Right lobe of liver (tissue), 6 donors: ENCODE results near the gene CRIP1. TPM values are rescaled to one million over a fixed set of nuclear protein-coding genes. Genes with fewer than 3 reads are reported as not detected.

ENCODE experiments used
- ATAC-seq, 4 donors: fragments of 200-7000 bp; cut with Tn5 transposase; one replicate each; pipeline ENCODE4 v1.9.1; 2020; ENCODE audit warnings: mild to moderate bottlenecking in 4 of 4, moderate library complexity in 4 of 4
- DNase-seq, 3 donors: peaks; one replicate each; pipeline ENCODE4 v3.0.0-alpha.2; 2020
- H3K27ac ChIP-seq, 3 donors: fragments of 200-600 bp; one replicate each; pipeline ENCODE4 v1.8.0; 2022
- H3K27me3 ChIP-seq, 2 donors: fragments of 200-600 bp; one replicate each; pipeline ENCODE4 v1.8.0; 2022
- H3K36me3 ChIP-seq, 4 donors: fragments of 200-600 bp; sonication (generic) in 1 of 4; one replicate each; pipeline versions ENCODE4 v1.5.1 to v1.8.0; 2017 to 2022; ENCODE audit warnings: control low read depth in 1 of 4
- H3K4me1 ChIP-seq, 4 donors: fragments of 200-600 bp; sonication (generic) in 1 of 4; one replicate each; pipeline versions ENCODE4 v1.5.1 to v1.8.0; 2017 to 2022; ENCODE audit warnings: control low read depth in 1 of 4
- H3K4me3 ChIP-seq, 3 donors: fragments of 200-600 bp; one replicate each; pipeline ENCODE4 v1.8.0; 2022
- H3K9me3 ChIP-seq, 4 donors: fragments of 200-600 bp; sonication (generic) in 1 of 4; one replicate each; pipeline versions ENCODE4 v1.5.1 to v1.8.0; 2017 to 2022; ENCODE audit warnings: control low read depth in 1 of 4
- CTCF ChIP-seq, 4 donors: fragments of 200-600 bp in 3 of 4; fragments of 450-650 bp in 1 of 4; IDR thresholded peaks; one replicate each; pipeline versions ENCODE4 v1.5.1 to v1.8.0; 2016 to 2022; ENCODE audit warnings: antibody characterized with exemption in 4 of 4, mild to moderate bottlenecking in 2 of 4
- POLR2A ChIP-seq: fragments of 450-650 bp; IDR thresholded peaks from one replicate; pipeline ENCODE4 v1.6.1; 2017; ENCODE audit warnings: antibody characterized with exemption, mild to moderate bottlenecking
- WGBS: methylation state at CpG from one replicate; pipeline ENCODE4 v1.1.6; 2018; ENCODE audit warnings: low coverage, low lambda C conversion rate; ENCODE audit not compliant: insufficient coverage; ENCODE audit errors: missing lambda C conversion rate; 5-methylcytosine and 5-hydroxymethylcytosine counted together
- intact Hi-C, 2 donors: fragments of 100-400 bp; cut with DNase I; formaldehyde crosslinking; loops; one replicate each; pipeline versions ENCODE4 v1.11.2 to v1.14.1; 2022
- total RNA-seq, 6 experiments: library from RNA; depleted of rRNA in 2 of 6; stranded (reverse); fragments of >200 nt in 2 of 6; fragmentation: NEBNext Ultra II Directional in 3 of 6; extraction: Animal tissue kit (Norgen Biotek cat#: 25700) in 3 of 6; gene quantifications; one replicate each; pipeline versions ENCODE4 v1.1.0 to v1.2.4, GENCODE V29; 2016 to 2023
- donor health status: DM: no; HTN: yes; CAD: no.
- donor health status: DM: no; HTN: no; CAD: no.
- donor health status: DM: no; HTN: no; CAD: no.
- donor health status: DM: no; HTN: yes; CAD: no.
- donor health status: DM: no; HTN: yes; CAD: no.

Gene CRIP1
- total RNA-seq, 6 experiments from 2014 or later, result 0.79 to 5.4 (median 2.7) TPM

- H3K27ac ChIP-seq, result no peak overlapping the region
- 60% methylated on average over 1 of the region's 20 CpGs for WGBS
- peaks cover 0 to 15% (median 0%) of the 10 kb centered on the region in 4 donors for H3K4me1 ChIP-seq
- ATAC-seq (no peak), DNase-seq (no peak)
- no peaks in the 10 kb centered on the region for H3K9me3 ChIP-seq
- intact Hi-C loops, result no loop called here
- H3K4me3 ChIP-seq, result no peak overlapping the region
- TF ChIP-seq CTCF (IDR thresholded peaks at IDR 0.05), result no peak
- no peak for TF ChIP-seq POLR2A
- H3K27me3 ChIP-seq, result no peaks in the 10 kb centered on the region
- H3K36me3 ChIP-seq, result peaks cover 0 to 24% (median 5%) of the 10 kb centered on the region in 4 donors
Observed at GRCh38 chr14:105465209-105466031, 21.3 kb upstream of the CRIP1 start.

GRCh38 chr14:105466531-105467248 is 20.0 kb upstream of the CRIP1 start:
- no peaks in the 10 kb centered on the region for H3K9me3 ChIP-seq
- TF ChIP-seq POLR2A (no peak), CTCF (IDR thresholded peaks at IDR 0.05) (no peak)
- H3K4me1 ChIP-seq, result peaks cover 0 to 15% (median 0%) of the 10 kb centered on the region in 4 donors
- H3K27ac ChIP-seq, result no peak overlapping the region
- peaks cover 0 to 24% (median 2%) of the 10 kb centered on the region in 4 donors for H3K36me3 ChIP-seq
- H3K27me3 ChIP-seq, result no peaks in the 10 kb centered on the region
- no peak overlapping the region for H3K4me3 ChIP-seq
- intact Hi-C loops, result no loop called here
- ATAC-seq (no peak), DNase-seq (no peak)
- 91% methylated on average over 18 of the region's 53 CpGs for WGBS

GRCh38 chr14:105467249-105467941 is 19.3 kb upstream of the CRIP1 start:
- Histone ChIP-seq H3K4me1 (peaks cover 0 to 15% (median under 1%) of the 10 kb centered on the region in 4 donors), H3K36me3 (peaks cover 0 to 24% (median 2%) of the 10 kb centered on the region in 4 donors), H3K27me3 (no peaks in the 10 kb centered on the region), H3K9me3 (no peaks in the 10 kb centered on the region), H3K27ac (no peak overlapping the region), H3K4me3 (no peak overlapping the region)
- ATAC-seq, result no peak
- WGBS, result 97% methylated on average over 8 of the region's 20 CpGs
- TF ChIP-seq POLR2A (no peak), CTCF (IDR thresholded peaks at IDR 0.05) (no peak)
- no peak for DNase-seq
- intact Hi-C loops, result no loop called here

- Histone ChIP-seq H3K4me3 (no peak overlapping the region), H3K9me3 (no peaks in the 10 kb centered on the region), H3K4me1 (peaks cover 0 to 22% (median 3%) of the 10 kb centered on the region in 4 donors), H3K27me3 (no peaks in the 10 kb centered on the region), H3K36me3 (peaks cover 0 to 24% (median 2%) of the 10 kb centered on the region in 4 donors), H3K27ac (peak overlapping the region in 1 of 3 donors; percentile 55)
- TF ChIP-seq CTCF (IDR thresholded peaks at IDR 0.05) (no peak), POLR2A (no peak)
- WGBS, result 100% methylated on average over 2 of the region's 22 CpGs
- intact Hi-C loops, result no loop called here
- no peak for ATAC-seq
- no peak for DNase-seq
Observed at GRCh38 chr14:105467942-105468471, 18.7 kb upstream of the CRIP1 start.
